HG03442 (cell line): ENCODE data around the gene VCX.
"Not testable (repeated sequence)": the region's sequence is repeated elsewhere in the genome, so short reads cannot be mapped to it uniquely, and the experiment has no call there.

ENCODE experiments used
- ATAC-seq: cut with Tn5 transposase; IDR thresholded peaks from one replicate; pipeline ENCODE4 v1.9.1; 2021; ENCODE audit warnings: mild to moderate bottlenecking, moderate library complexity; ENCODE audit not compliant: unreplicated experiment

The VCX gene

GRCh38 chrX:7842871-7843270 is at the start of gene VCX:
VCX (plus strand) TSS chrX:7843171; CDS start chrX:7843204, 33 bp downstream.
- not testable (repeated sequence) for ATAC-seq

GRCh38 chrX:7798327-7798726 is 44.6 kb upstream of the VCX start:
- no peak for ATAC-seq

- no peak for ATAC-seq
These were observed 41.3 kb upstream of the VCX start for GRCh38 chrX:7801711-7802110.

GRCh38 chrX:7815166-7815805 is 27.7 kb upstream of the VCX start:
- no peak for ATAC-seq

- no peak for ATAC-seq
These were observed 14.4 kb upstream of the VCX start for GRCh38 chrX:7828594-7828993.

GRCh38 chrX:7841084-7841805 is 1.7 kb upstream of the VCX start:
- no peak for ATAC-seq

- no peak for ATAC-seq
These were observed 9.2 kb downstream of the VCX start for GRCh38 chrX:7852166-7852565.

GRCh38 chrX:7872042-7872441 is 29.1 kb downstream of the VCX start:
- no peak for ATAC-seq

GRCh38 chrX:7876957-7877356 is 34.0 kb downstream of the VCX start:
- no peak for ATAC-seq

GRCh38 chrX:7889135-7889534 is 46.2 kb downstream of the VCX start:
- ATAC-seq = no peak

- ATAC-seq = no peak
These were observed 46.7 kb downstream of the VCX start for GRCh38 chrX:7889680-7890079.

GRCh38 chrX:7891928-7892327 is 49.0 kb downstream of the VCX start:
- ATAC-seq = no peak
